ENCODE measurements around the gene PRKD3.

PRKD3 gene

DNA sequence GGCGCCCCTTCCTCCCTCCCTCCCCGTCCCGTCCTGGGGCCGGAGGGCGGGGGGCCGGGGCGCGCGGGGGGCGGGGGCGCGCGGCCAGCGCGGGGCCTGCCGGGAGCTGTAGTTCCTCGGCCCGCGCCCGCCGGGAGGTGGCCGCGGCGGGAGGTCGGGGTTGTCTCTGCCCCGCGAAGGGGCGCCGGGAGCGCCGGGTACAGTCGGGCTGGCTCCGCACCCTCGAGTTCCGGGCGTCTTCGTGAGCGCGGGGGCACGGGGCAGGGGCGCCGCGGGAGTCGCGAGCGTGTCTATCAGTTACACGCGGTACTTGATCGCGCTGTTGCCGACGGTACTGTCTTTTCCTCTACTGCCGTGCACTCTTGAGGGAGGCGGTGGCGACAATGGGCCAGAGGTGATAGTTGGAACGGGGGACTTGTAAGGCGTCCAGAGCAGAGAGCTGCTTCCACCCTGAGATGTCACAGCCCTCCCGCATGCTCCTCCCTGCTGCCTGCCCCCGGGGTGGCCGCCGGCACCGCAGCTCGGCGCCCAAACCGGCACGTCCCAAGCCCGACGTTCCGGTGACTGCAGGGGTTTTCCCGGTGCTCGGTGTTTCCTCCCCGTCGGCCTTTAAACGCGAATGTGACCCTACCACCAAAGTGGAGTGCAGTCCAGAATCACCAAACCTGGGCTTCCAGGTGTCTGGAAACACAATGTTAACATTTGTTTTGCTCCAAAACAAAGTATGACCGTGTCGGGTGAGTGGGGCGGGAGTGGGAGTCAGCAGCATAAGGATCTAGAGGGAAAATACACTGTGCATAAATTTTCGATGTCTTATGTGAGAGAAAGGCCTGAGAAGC is at the start of gene PRKD3:
Gene PRKD3 (minus strand): TSS at position 48 of the 839 bp plus-strand sequence. CDS start 8,309 bp downstream, outside the sequence.
- peak; percentile 57 for DNase-seq

GRCh38 chr2:37372000-37372399 is 47.4 kb upstream of the PRKD3 start:
- DNase-seq = no peak

DNA sequence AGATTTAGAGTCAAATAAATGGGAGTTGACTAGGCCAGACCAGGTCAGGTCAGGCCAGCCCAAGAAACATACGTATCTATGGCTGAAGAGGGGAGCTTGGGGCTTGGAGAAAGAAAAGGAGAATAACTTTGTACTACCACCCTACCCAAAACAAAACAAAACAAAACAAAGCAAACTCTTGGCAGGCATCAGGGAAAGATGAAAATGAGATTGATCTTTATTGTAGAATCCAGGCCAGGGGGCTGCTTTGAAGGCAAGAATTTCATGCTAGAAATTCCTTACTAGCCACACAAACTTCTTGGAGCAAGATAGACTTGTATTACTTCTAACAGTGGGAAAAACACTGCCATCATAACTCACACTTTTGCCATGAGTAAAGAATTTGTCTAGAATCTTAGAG is 46.0 kb upstream of the PRKD3 start:
- DNase-seq = no peak

DNA sequence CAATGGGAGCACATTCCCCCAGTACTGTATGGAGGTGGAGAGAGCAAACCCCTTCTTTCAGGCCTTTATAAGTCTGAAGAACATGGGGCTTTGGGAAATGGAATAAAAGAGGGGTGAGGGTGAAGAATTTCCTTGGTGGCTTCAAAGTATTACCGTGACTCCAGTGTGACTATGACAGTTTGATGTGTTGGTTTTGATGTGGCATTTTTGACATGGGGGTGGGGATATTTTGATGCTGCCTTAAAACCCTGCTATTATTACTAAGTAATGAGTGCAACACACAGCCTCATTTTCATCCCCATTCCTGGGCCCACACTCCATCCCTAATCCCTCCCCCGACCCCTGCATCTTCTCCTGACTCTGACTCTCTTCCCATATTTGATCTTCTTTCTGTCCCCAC is 43.4 kb upstream of the PRKD3 start:
- DNase-seq = no peak

DNA sequence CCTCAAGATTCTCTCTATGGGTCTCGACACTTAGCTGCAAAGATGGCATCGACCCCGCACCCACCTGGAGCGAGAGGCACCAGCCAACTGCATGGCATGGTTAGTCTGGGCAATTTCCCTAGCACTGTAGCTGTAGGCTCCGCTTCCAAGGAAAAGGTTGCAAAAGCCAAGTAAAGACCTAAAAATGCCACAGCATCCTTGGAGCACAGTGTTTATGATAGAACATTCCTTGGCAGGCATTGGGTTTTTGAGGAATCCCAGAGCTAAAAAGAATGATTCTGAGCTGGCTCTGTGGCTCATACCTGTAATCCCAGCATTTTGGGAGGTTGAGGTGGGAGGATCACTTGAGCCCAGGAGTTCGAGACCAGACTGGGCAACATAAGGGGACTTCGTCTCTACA is 42.7 kb upstream of the PRKD3 start:
- no peak for DNase-seq

- no peak for DNase-seq
Observed at GRCh38 chr2:37366773-37367172, 42.1 kb upstream of the PRKD3 start.

- DNase-seq = peak; percentile 46
Observed at GRCh38 chr2:37365669-37366068, 41.0 kb upstream of the PRKD3 start.

DNA sequence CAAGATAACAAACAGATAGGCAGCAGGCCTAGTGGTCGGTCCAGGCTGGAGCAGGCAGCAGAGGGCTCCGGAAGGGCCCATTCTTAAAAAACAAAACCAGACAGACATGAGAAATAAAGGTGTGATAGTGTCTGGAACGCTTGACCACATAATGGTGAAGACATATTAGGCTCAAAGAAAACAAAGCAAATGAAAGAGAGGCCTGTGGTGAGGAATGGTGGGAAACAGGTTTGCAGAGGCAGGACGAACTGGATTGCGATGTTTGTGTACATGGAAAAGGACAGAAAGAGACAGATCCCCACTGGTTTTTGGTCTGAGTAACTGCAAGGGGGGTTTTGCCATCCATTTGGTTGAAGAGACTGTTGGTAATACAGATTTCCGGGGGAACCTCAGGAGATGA is 39.7 kb upstream of the PRKD3 start:
- no peak for DNase-seq

GRCh38 chr2:37361994-37362698 is 37.5 kb upstream of the PRKD3 start:
- no peak for DNase-seq

DNA sequence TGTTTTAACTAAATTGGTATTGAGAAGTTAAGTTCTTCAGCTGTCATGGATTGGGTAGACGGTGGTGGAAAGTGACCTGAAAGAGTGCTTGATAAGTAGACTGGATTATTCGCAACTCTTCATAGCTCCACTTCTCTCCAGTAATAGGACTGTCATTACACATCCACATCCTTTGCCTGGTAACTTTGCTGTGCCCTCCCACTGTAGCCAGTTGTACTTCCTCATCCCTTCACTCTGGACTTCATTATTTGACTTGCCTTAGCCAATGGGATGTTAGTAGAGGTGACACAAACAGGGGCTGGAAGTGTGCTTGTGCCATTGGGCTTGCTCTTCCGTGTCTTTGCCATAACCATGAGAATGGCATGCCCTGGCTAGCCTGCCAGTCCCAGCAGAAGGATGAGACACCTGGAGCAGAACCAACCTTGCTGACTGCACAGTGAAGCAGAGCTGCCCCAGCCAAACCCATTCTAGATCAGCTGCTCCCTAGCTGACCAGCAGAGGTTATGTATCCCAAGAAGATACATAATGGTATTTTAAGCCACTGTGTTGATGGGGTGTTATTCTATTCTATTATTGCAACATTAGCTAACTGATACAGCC is 36.7 kb upstream of the PRKD3 start:
- DNase-seq = no peak

DNA sequence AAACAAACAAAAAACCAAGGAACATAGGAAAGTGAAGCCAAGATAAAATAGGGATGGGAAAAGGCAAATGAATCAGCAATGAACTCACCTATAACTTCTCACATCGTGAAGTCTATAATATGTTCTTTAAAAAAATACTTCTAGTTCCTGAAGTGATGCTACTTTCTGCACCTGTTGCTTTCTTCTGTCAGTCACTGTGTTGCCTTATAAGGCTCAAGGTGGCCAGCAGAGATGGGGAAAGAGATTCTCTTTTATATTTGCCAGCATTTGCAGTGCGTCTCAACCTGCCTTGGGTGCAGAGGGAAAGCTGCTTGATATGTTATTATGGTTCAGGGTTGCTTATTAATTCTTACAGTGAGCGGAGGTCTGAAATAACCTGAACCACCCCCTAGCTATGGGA is 33.8 kb upstream of the PRKD3 start:
- DNase-seq = no peak

- no peak for DNase-seq
Observed at GRCh38 chr2:37357530-37357929, 32.9 kb upstream of the PRKD3 start.

DNA sequence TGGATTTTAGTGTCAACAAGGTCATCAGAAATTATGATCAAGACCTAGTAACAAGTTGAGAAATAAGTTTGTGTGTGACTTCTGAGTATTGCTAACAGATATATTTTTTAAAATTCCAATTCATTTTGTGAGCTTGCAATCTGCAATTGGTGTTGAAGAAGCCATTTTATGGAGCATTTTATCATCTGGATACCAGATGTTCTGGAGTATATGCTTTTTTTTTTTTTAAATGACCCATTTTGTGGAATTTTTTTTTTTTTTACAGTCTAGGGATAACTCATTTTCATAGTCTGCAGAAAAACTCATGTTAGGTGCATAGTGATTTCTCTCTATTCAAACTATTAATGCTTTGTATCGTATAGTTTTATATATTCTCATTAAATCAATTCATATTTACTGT is 32.4 kb upstream of the PRKD3 start:
- DNase-seq = no peak

DNA sequence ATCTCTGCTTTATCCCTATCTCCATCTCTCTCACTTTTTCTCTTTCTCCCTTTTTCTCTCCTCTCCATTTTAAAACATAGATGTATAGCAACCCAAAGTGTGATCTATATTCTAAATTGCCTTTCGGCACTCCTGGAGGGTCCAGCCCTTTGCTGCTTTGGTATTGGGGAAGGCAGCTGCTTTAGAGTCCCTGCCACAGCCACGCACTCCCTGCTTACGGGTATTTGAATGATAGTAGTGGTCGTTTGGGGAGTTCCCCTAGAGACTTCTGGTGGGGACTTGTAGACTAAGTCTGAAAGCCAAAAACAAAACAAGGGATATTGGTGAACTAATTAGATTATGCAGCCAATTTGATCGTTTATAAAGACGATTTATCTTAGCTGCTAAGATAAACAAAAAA is 31.7 kb upstream of the PRKD3 start:
- DNase-seq = no peak

DNA sequence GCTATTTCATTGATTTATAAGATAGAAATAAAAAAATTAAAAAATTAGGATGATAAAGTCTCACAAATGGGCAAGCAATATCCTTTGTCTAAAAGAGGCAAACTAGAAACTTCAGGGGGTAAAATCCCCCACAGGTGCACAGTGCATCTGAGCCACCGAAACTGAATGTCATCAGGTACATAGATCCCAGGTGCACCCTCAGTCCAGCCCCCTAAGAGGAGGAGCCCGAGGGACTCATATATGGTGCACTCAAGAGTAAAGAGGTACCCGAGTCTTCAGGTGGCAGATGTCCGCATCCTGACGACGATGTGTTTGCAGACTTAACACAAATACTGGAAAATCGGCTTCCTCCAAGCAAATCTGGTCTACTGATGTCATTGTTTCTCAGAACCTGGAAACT is 31.1 kb upstream of the PRKD3 start:
- DNase-seq = no peak

- no peak for DNase-seq
Observed at GRCh38 chr2:37354531-37354930, 29.9 kb upstream of the PRKD3 start.

DNA sequence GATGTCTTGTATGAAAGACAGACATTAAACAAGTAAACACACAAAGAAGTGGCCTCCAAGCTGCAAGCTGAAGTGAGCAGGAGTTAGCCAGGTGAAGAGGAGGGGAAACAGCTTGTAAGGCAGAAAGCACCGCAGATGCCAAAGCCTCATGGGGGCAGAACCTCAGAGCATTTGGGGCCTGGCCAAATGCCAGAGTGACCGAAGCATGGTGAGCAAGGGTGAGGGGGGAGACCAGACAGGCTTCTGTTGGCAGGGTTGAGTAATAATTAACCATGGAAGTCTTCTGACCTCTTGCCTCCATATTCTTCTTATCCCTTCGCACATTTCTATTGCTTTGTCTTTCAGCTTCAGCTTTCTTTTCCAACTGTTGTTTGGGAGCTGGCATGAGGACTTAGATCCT is 25.4 kb upstream of the PRKD3 start:
- peak; percentile 94 for DNase-seq

- no peak for DNase-seq
Observed at GRCh38 chr2:37349231-37349860, 24.7 kb upstream of the PRKD3 start.

- DNase-seq = no peak
Observed at GRCh38 chr2:37348155-37348554, 23.5 kb upstream of the PRKD3 start.

DNA sequence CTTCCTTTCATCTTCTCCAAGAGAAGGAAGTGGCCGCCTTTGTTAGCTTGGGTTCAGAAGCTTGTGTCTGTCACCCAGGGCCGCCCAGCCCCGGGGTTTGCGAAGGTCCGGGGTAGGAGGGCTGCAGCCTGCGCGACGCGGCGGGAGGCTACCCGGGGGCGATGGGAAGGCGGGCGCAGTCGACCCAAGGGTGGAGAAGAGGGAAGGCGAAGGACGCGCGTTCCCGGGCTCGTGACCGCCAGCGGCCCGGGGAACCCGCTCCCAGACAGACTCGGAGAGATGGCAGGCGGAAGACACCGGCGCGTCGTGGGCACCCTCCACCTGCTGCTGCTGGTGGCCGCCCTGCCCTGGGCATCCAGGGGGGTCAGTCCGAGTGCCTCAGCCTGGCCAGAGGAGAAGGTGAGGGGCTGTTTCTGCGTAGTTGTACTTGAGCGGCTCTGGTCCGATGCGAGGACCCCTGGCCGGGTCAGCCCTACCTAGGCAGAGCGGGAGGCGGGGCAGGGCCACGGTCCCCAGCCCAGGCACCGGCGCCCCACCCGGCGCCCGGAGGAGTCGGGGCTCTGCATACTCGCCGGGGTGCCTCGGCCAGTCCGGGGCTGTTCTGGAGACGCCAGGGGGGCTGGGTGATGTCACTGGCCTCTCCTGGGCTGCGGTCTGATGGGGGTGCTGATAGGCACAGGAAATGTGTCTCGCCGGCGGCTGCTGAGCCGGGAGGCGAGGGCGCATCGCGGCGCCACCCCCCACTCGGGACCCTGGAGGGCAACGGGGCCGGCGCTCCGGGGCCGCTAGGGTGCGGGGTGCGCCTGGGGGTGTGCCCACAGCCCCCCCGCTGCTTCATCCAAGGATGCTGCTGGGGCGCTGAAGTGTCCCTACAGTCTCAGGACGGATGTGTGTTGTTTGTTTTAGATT is 20.1 kb upstream of the PRKD3 start, which contains the start of gene QPCT:
Gene QPCT (plus strand): TSS at position 178 of the 909 bp plus-strand sequence. CDS start 102 bp downstream, at position 280.
- DNase-seq = peak; percentile 42

GRCh38 chr2:37343537-37344434 is 19.2 kb upstream of the PRKD3 start:
- DNase-seq = peak; percentile 73

Measured in kidney glomerular epithelial cell (primary cell).